ENCODE data around the gene EPHA7. TPM values are rescaled to one million over a fixed set of nuclear protein-coding genes. Genes with fewer than 3 reads are reported as not detected.

The EPHA7 gene
- total RNA-seq, 4 donors from 2014 or later = 0.11 to 0.95 (median 0.47) TPM; not detected in 1

DNA sequence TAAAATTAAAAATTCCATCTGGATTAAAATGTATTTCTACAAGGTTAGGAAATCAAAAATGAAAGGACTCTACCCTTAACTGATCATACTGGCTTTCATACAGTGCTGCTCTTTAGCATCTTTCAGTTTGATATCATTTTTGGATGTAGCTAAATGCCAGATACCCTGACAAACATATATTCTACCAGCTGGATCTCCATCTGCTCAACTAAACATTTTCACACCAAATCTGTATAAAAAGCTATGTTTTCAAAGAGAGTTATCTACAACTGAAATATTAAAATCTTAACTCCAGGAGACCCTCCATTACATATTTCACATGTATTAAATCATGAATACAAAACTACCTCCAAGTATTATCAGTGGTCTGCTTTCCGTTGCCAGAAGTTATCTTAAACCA, 95.7 kb downstream of the EPHA7 start:
- no peak overlapping the region for H3K27ac ChIP-seq
- H3K36me3 ChIP-seq = no peaks in the 10 kb centered on the region
- no peak overlapping the region for H3K4me3 ChIP-seq
- 38 to 58% methylated on average over 1 of the region's 1 CpG for WGBS, 2 donors
- no peaks in the 10 kb centered on the region for H3K9me3 ChIP-seq
- intact Hi-C loops (cut with DNase I) = no loop called here
- DNase-seq = no peak
- TF ChIP-seq POLR2A (IDR thresholded peaks at IDR 0.05) (no peak), CTCF (IDR thresholded peaks at IDR 0.05) (no peak)
- H3K27me3 ChIP-seq = no peaks in the 10 kb centered on the region
- H3K4me1 ChIP-seq = no peaks in the 10 kb centered on the region

- H3K36me3 ChIP-seq = no peaks in the 10 kb centered on the region
- no peak for DNase-seq
- H3K4me3 ChIP-seq = no peak overlapping the region
- no peaks in the 10 kb centered on the region for H3K9me3 ChIP-seq
- WGBS, 2 donors = 88 to 95% methylated on average over 1 of the region's 1 CpG
- TF ChIP-seq CTCF (IDR thresholded peaks at IDR 0.05) = no peak
- no peak for TF ChIP-seq POLR2A (IDR thresholded peaks at IDR 0.05)
- H3K27ac ChIP-seq = no peak overlapping the region
- H3K27me3 ChIP-seq = no peaks in the 10 kb centered on the region
- intact Hi-C loops (cut with DNase I) = no loop called here
- no peaks in the 10 kb centered on the region for H3K4me1 ChIP-seq
Observed at GRCh38 chr6:93322651-93323050, 96.7 kb downstream of the EPHA7 start.

- 52 to 64% methylated on average over 2 of the region's 2 CpGs for WGBS, 2 donors
Observed at GRCh38 chr6:93319304-93319703, 100.1 kb downstream of the EPHA7 start.

GRCh38 chr6:93318121-93318520, 101.2 kb downstream of the EPHA7 start:
- intact Hi-C loops (cut with DNase I) = no loop called here
- no peak for DNase-seq
- no peak for TF ChIP-seq POLR2A (IDR thresholded peaks at IDR 0.05)
- no peak for TF ChIP-seq CTCF (IDR thresholded peaks at IDR 0.05)
- 52 to 74% methylated on average over 1 of the region's 1 CpG for WGBS, 2 donors
- Histone ChIP-seq H3K4me1 (no peaks in the 10 kb centered on the region), H3K27me3 (no peaks in the 10 kb centered on the region), H3K9me3 (no peaks in the 10 kb centered on the region), H3K4me3 (no peak overlapping the region), H3K27ac (no peak overlapping the region), H3K36me3 (no peaks in the 10 kb centered on the region)

More at GRCh38 chr6:93319304-93319703, 100.1 kb downstream of the EPHA7 start:
- Histone ChIP-seq H3K4me1 (no peaks in the 10 kb centered on the region), H3K4me3 (no peak overlapping the region), H3K27ac (no peak overlapping the region), H3K27me3 (no peaks in the 10 kb centered on the region), H3K9me3 (no peaks in the 10 kb centered on the region), H3K36me3 (no peaks in the 10 kb centered on the region)
- DNase-seq = no peak
- TF ChIP-seq CTCF (IDR thresholded peaks at IDR 0.05) (no peak), POLR2A (IDR thresholded peaks at IDR 0.05) (no peak)
- intact Hi-C loops (cut with DNase I) = no loop called here

DNA sequence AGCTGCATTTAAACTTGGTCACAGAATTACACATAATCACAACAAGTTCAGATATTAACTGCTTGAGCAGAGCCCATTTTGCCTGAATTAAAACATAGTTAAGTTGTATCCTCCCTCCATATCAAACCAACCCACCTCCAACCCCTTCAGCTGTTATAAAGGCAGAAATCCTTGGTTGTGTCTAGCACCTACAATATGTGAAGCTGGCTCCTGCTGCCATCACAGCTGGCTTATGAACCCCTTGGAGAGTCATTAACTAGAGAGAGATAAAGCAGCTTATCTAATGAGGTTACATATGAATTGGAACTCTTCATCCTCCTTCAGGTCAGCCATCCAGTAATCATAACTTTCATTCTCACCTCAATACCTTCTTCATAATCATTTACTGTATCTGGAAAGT, 101.8 kb downstream of the EPHA7 start:
- H3K36me3 ChIP-seq = no peaks in the 10 kb centered on the region
- no peaks in the 10 kb centered on the region for H3K9me3 ChIP-seq
- TF ChIP-seq CTCF (IDR thresholded peaks at IDR 0.05) (no peak), POLR2A (IDR thresholded peaks at IDR 0.05) (no peak)
- H3K27me3 ChIP-seq = no peaks in the 10 kb centered on the region
- DNase-seq = no peak
- H3K4me1 ChIP-seq = no peaks in the 10 kb centered on the region
- H3K27ac ChIP-seq = no peak overlapping the region
- intact Hi-C loops (cut with DNase I) = no loop called here
- no peak overlapping the region for H3K4me3 ChIP-seq
